ENCODE measurements around the gene VAV2. TPM values are rescaled to one million over a fixed set of nuclear protein-coding genes. Genes with fewer than 3 reads are reported as not detected.

Gene VAV2
- total RNA-seq, 3 donors from 2014 or later, result 29.4 to 34.8 (median 34.5) TPM

DNA sequence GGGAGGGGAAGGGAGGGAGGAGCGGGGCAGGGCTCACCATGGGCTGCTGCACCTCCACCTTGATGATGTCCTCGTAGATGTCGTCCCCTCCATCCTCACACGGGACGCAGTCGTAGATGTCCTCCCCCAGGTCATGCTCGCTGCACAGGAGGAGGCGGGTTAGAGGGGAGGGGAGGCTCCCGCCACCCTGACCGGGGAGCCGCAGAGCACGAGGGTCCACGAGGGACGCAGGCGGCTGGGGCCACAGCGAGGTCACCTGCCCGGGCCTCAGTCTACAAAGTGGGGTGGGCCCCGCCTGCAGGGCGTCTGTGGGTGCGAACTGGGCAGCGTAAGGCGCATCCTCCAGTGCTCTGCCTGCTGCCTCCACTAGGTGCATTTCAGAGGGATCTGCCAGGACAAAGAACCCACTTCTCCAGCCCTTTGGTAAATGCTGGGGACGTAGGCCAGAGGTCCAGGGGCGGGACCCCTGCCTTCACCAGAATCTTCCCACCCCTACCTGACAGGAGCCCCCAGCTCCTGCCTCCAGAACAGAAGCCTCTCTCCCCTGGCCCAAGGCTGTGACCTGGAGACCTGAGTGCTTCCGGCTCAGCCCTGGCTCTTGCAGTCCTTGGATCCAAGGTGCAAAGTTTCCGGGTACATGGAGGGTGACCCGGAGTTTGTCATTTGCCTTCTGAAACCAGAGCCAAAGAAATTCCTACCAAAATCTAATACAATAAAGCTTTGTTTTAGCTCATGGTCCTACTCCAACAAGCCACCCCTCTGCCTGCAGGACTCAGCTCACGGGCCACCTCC, 179.9 kb downstream of the VAV2 start:
- intact Hi-C loops (cut with DNase I, micrococcal nuclease), result no loop called here
- Histone ChIP-seq H3K9me3 (no peaks in the 10 kb centered on the region), H3K4me3 (no peak overlapping the region), H3K4me1 (ENCODE audit: low read depth) (no peaks in the 10 kb centered on the region), H3K36me3 (ENCODE audit: low read depth) (no peaks in the 10 kb centered on the region)
- ATAC-seq, result no peak
- TF ChIP-seq CTCF (IDR thresholded peaks at IDR 0.05), result no peak
- DNase-seq, result no peak

GRCh38 chr9:133811471-133811870, 180.7 kb downstream of the VAV2 start:
- Histone ChIP-seq H3K36me3 (ENCODE audit: low read depth) (no peaks in the 10 kb centered on the region), H3K4me3 (no peak overlapping the region), H3K4me1 (ENCODE audit: low read depth) (no peaks in the 10 kb centered on the region), H3K9me3 (no peaks in the 10 kb centered on the region)
- ATAC-seq (no peak), DNase-seq (no peak)
- intact Hi-C loops (cut with DNase I, micrococcal nuclease), result no loop called here
- no peak for TF ChIP-seq CTCF (IDR thresholded peaks at IDR 0.05)

GRCh38 chr9:133810556-133811195, 181.4 kb downstream of the VAV2 start:
- TF ChIP-seq CTCF (IDR thresholded peaks at IDR 0.05), result no peak
- no peak overlapping the region for H3K4me3 ChIP-seq
- DNase-seq (no peak), ATAC-seq (no peak)
- intact Hi-C loops (cut with DNase I, micrococcal nuclease), result no loop called here
- H3K4me1 ChIP-seq (ENCODE audit: low read depth), result no peaks in the 10 kb centered on the region
- no peaks in the 10 kb centered on the region for H3K36me3 ChIP-seq (ENCODE audit: low read depth)
- H3K9me3 ChIP-seq, result no peaks in the 10 kb centered on the region

DNA sequence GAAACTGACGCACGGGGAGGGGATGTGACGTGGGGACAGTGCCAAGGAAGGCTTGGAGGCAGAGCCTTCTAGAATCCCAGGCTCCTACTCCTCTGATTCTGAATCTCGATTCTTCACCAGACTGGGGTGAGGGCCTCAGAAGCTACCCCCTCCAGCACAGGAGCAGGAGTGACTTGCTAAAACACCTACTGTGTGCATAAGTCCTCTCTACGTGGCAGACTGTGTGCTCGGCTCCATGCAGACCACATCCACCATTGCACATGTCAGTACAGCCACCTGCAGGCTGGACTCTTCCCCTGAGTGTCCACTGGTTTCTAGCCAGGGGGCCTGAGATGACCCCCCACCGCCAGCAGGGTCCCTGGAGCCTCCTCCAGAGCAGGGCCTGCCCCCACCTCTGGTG, 182.8 kb downstream of the VAV2 start:
- no peaks in the 10 kb centered on the region for H3K36me3 ChIP-seq (ENCODE audit: low read depth)
- no peak for TF ChIP-seq CTCF (IDR thresholded peaks at IDR 0.05)
- no peak for ATAC-seq

GRCh38 chr9:133807818-133808217, 184.3 kb downstream of the VAV2 start:
- Histone ChIP-seq H3K4me3 (no peak overlapping the region), H3K9me3 (no peaks in the 10 kb centered on the region), H3K36me3 (ENCODE audit: low read depth) (no peaks in the 10 kb centered on the region), H3K4me1 (ENCODE audit: low read depth) (no peaks in the 10 kb centered on the region)
- ATAC-seq, result no peak
- no peak for TF ChIP-seq CTCF (IDR thresholded peaks at IDR 0.05)
- no peak for DNase-seq
- intact Hi-C loops (cut with DNase I, micrococcal nuclease), result no loop called here

More for the DNA sequence above, 182.8 kb downstream of the VAV2 start:
- Histone ChIP-seq H3K4me1 (ENCODE audit: low read depth) (no peaks in the 10 kb centered on the region), H3K4me3 (no peak overlapping the region), H3K9me3 (no peaks in the 10 kb centered on the region)
- DNase-seq, result no peak
- intact Hi-C loops (cut with DNase I, micrococcal nuclease), result no loop called here
